CD4-positive, CD25-positive, alpha-beta regulatory T cell (primary cell): ENCODE measurements around the gene TRMT6. TPM values are rescaled to one million over a fixed set of nuclear protein-coding genes. Genes with fewer than 3 reads are reported as not detected.
A peak's percentile ranks its signal among the peaks of the same experiment; 100 is the strongest.

Experiments
- ATAC-seq, 2 donors: fragments of 150-1000 bp; cut with Tn5 transposase; one replicate each; pipeline ENCODE4 v1.10.0; 2021; ENCODE audit warnings: low read depth in 2 of 2, moderate number of reproducible peaks in 2 of 2, moderate library complexity in 1 of 2
- DNase-seq, 3 donors: peaks; one replicate each; pipeline versions ENCODE4 v3.0.0 to v3.0.0-alpha.2; 2012 to 2022; ENCODE audit warnings: mixed read lengths in 1 of 3
- H3K27ac ChIP-seq: one replicate; pipeline ENCODE4 v1.7.0; 2013; ENCODE audit warnings: mild to moderate bottlenecking, low read length; ENCODE audit not compliant: insufficient read depth, poor library complexity, severe bottlenecking
- H3K27me3 ChIP-seq: one replicate; pipeline ENCODE4 v1.7.0; 2013; ENCODE audit warnings: low read length; ENCODE audit not compliant: control insufficient read depth, insufficient read depth
- H3K36me3 ChIP-seq: one replicate; pipeline ENCODE4 v1.7.0; 2013; ENCODE audit warnings: mild to moderate bottlenecking, low read length, moderate library complexity; ENCODE audit not compliant: control insufficient read depth, insufficient read depth
- H3K4me1 ChIP-seq: 2 replicates; pipeline ENCODE4 v1.7.0; 2013; ENCODE audit warnings: mild to moderate bottlenecking, low read length; ENCODE audit not compliant: insufficient read depth, control insufficient read depth, poor library complexity, severe bottlenecking
- H3K4me3 ChIP-seq: one replicate; pipeline ENCODE4 v1.7.0; 2013; ENCODE audit warnings: low read depth, mild to moderate bottlenecking, low read length, moderate library complexity
- H3K9me3 ChIP-seq, 2 experiments: 1 replicate in 1 of 2; 2 replicates in 1 of 2; pipeline ENCODE4 v1.7.0; 2013; ENCODE audit warnings: low read length in 2 of 2, mild to moderate bottlenecking in 1 of 2, moderate library complexity in 1 of 2; ENCODE audit not compliant: control insufficient read depth in 2 of 2
- H3K27ac Mint-ChIP-seq, 3 donors: one replicate each; pipeline ENCODE4 v1.8.0; 2020 to 2022; ENCODE audit warnings: mild to moderate bottlenecking in 3 of 3, mixed read lengths in 3 of 3, moderate library complexity in 2 of 3
- H3K27me3 Mint-ChIP-seq: one replicate; pipeline ENCODE4 v1.8.0; 2022; ENCODE audit warnings: mild to moderate bottlenecking, mixed read lengths
- H3K36me3 Mint-ChIP-seq: one replicate; pipeline ENCODE4 v1.8.0; 2020; ENCODE audit warnings: mixed read lengths
- H3K4me1 Mint-ChIP-seq, 4 donors: one replicate each; pipeline ENCODE4 v1.8.0; 2020 to 2022; ENCODE audit warnings: mixed read lengths in 4 of 4, mild to moderate bottlenecking in 1 of 4
- H3K4me3 Mint-ChIP-seq, 4 donors: one replicate each; pipeline ENCODE4 v1.8.0; 2020 to 2022; ENCODE audit warnings: mild to moderate bottlenecking in 4 of 4, mixed read lengths in 4 of 4, moderate library complexity in 3 of 4
- H3K9me3 Mint-ChIP-seq, 7 donors: one replicate each; pipeline ENCODE4 v1.8.0; 2020 to 2022; ENCODE audit warnings: mixed read lengths in 7 of 7, mild to moderate bottlenecking in 3 of 7, moderate library complexity in 2 of 7
- polyA plus RNA-seq, 4 donors: library from polyadenylated mRNA; unstranded; fragments of 300-500 nt; fragmentation: Illumina TruSeq; gene quantifications; one replicate each; pipeline ENCODE4 v1.2.3, GENCODE V29; 2021
- total RNA-seq: library from RNA; stranded (reverse); gene quantifications from one replicate; pipeline ENCODE4 v1.2.3, GENCODE V29; 2022

Gene TRMT6
- total and polyA plus RNA-seq, 5 donors from 2014 or later, result 10.3 to 13.5 (median 11.3) TPM

- H3K4me3 ChIP-seq, result no peak overlapping the region
- no peaks in the 10 kb centered on the region for H3K4me1 ChIP-seq
- DNase-seq (no peak), ATAC-seq (no peak)
- Mint-ChIP-seq H3K4me3 (no peak overlapping the region), H3K9me3 (no peaks in the 10 kb centered on the region), H3K36me3 (peaks cover 31% of the 10 kb centered on the region), H3K4me1 (peaks cover 0 to 4% (median 0%) of the 10 kb centered on the region in 4 donors), H3K27ac (peak overlapping the region in 2 of 3 donors; percentile 7 to 27), H3K27me3 (no peaks in the 10 kb centered on the region)
- no peaks in the 10 kb centered on the region for H3K27me3 ChIP-seq
- peaks cover 44% of the 10 kb centered on the region for H3K36me3 ChIP-seq
- no peak overlapping the region for H3K27ac ChIP-seq
- H3K9me3 ChIP-seq, result no peaks in the 10 kb centered on the region
Observed at GRCh38 chr20:5980720-5981538, 30.6 kb upstream of the TRMT6 start.

GRCh38 chr20:5979801-5980200 is 29.5 kb upstream of the TRMT6 start:
- no peaks in the 10 kb centered on the region for H3K27me3 Mint-ChIP-seq
- DNase-seq, result no peak
- Histone ChIP-seq H3K27ac (no peak overlapping the region), H3K36me3 (peaks cover 45% of the 10 kb centered on the region), H3K4me3 (no peak overlapping the region), H3K4me1 (no peaks in the 10 kb centered on the region), H3K9me3 (no peaks in the 10 kb centered on the region), H3K27me3 (no peaks in the 10 kb centered on the region)
- H3K4me1 Mint-ChIP-seq, result peaks cover 0 to 4% (median 0%) of the 10 kb centered on the region in 4 donors
- no peaks in the 10 kb centered on the region for H3K9me3 Mint-ChIP-seq
- H3K4me3 Mint-ChIP-seq, result no peak overlapping the region
- no peak for ATAC-seq
- no peak overlapping the region for H3K27ac Mint-ChIP-seq
- peaks cover 27% of the 10 kb centered on the region for H3K36me3 Mint-ChIP-seq

GRCh38 chr20:5977975-5978374 is 27.6 kb upstream of the TRMT6 start:
- Mint-ChIP-seq H3K4me3 (no peak overlapping the region), H3K27ac (no peak overlapping the region), H3K9me3 (no peaks in the 10 kb centered on the region), H3K27me3 (no peaks in the 10 kb centered on the region), H3K4me1 (peaks cover 0 to 4% (median 0%) of the 10 kb centered on the region in 4 donors), H3K36me3 (peaks cover 20% of the 10 kb centered on the region)
- Histone ChIP-seq H3K4me3 (no peak overlapping the region), H3K27ac (no peak overlapping the region), H3K9me3 (no peaks in the 10 kb centered on the region), H3K36me3 (peaks cover 39% of the 10 kb centered on the region), H3K27me3 (no peaks in the 10 kb centered on the region), H3K4me1 (no peaks in the 10 kb centered on the region)
- no peak for DNase-seq
- no peak for ATAC-seq

- no peaks in the 10 kb centered on the region for H3K9me3 Mint-ChIP-seq
- H3K4me1 ChIP-seq, result no peaks in the 10 kb centered on the region
- H3K27ac Mint-ChIP-seq, result no peak overlapping the region
- H3K4me1 Mint-ChIP-seq, result peaks cover 0 to 4% (median 0%) of the 10 kb centered on the region in 4 donors
- no peak overlapping the region for H3K4me3 Mint-ChIP-seq
- H3K9me3 ChIP-seq, result no peaks in the 10 kb centered on the region
- peaks cover 22% of the 10 kb centered on the region for H3K36me3 Mint-ChIP-seq
- H3K27me3 Mint-ChIP-seq, result no peaks in the 10 kb centered on the region
- no peak for DNase-seq
- ATAC-seq, result no peak
- H3K36me3 ChIP-seq, result peaks cover 39% of the 10 kb centered on the region
- H3K27me3 ChIP-seq, result no peaks in the 10 kb centered on the region
- no peak overlapping the region for H3K27ac ChIP-seq
- H3K4me3 ChIP-seq, result no peak overlapping the region
Observed at GRCh38 chr20:5977223-5977622, 26.9 kb upstream of the TRMT6 start.

GRCh38 chr20:5975778-5976177 is 25.4 kb upstream of the TRMT6 start:
- H3K9me3 ChIP-seq, result no peaks in the 10 kb centered on the region
- H3K36me3 Mint-ChIP-seq, result peaks cover 22% of the 10 kb centered on the region
- H3K4me3 Mint-ChIP-seq, result peak overlapping the region in 1 of 4 donors; percentile 7
- no peaks in the 10 kb centered on the region for H3K27me3 ChIP-seq
- H3K9me3 Mint-ChIP-seq, result no peaks in the 10 kb centered on the region
- no peak overlapping the region for H3K27ac ChIP-seq
- no peak overlapping the region for H3K27ac Mint-ChIP-seq
- H3K27me3 Mint-ChIP-seq, result no peaks in the 10 kb centered on the region
- DNase-seq (no peak), ATAC-seq (no peak)
- no peak overlapping the region for H3K4me3 ChIP-seq
- peaks cover 0 to 4% (median 0%) of the 10 kb centered on the region in 4 donors for H3K4me1 Mint-ChIP-seq
- peaks cover 39% of the 10 kb centered on the region for H3K36me3 ChIP-seq
- no peaks in the 10 kb centered on the region for H3K4me1 ChIP-seq

- peaks cover 0 to 4% (median 0%) of the 10 kb centered on the region in 4 donors for H3K4me1 Mint-ChIP-seq
- no peak overlapping the region for H3K27ac ChIP-seq
- peaks cover 15% of the 10 kb centered on the region for H3K36me3 Mint-ChIP-seq
Observed at GRCh38 chr20:5974531-5974930, 24.2 kb upstream of the TRMT6 start.

GRCh38 chr20:5973971-5974370 is 23.6 kb upstream of the TRMT6 start:
- no peak overlapping the region for H3K4me3 ChIP-seq
- Mint-ChIP-seq H3K36me3 (peaks cover 9% of the 10 kb centered on the region), H3K4me3 (no peak overlapping the region), H3K27ac (no peak overlapping the region), H3K27me3 (no peaks in the 10 kb centered on the region), H3K4me1 (peaks cover 0 to 4% (median 0%) of the 10 kb centered on the region in 4 donors), H3K9me3 (no peaks in the 10 kb centered on the region)
- H3K27ac ChIP-seq, result no peak overlapping the region
- peaks cover 26% of the 10 kb centered on the region for H3K36me3 ChIP-seq
- no peaks in the 10 kb centered on the region for H3K27me3 ChIP-seq
- no peak for ATAC-seq
- DNase-seq, result no peak
- no peaks in the 10 kb centered on the region for H3K4me1 ChIP-seq
- no peaks in the 10 kb centered on the region for H3K9me3 ChIP-seq

More at GRCh38 chr20:5974531-5974930, 24.2 kb upstream of the TRMT6 start:
- H3K9me3 Mint-ChIP-seq, result no peaks in the 10 kb centered on the region
- H3K27ac Mint-ChIP-seq, result no peak overlapping the region
- Histone ChIP-seq H3K4me1 (no peaks in the 10 kb centered on the region), H3K4me3 (no peak overlapping the region), H3K36me3 (peaks cover 30% of the 10 kb centered on the region), H3K27me3 (no peaks in the 10 kb centered on the region), H3K9me3 (no peaks in the 10 kb centered on the region)
- H3K4me3 Mint-ChIP-seq, result no peak overlapping the region
- ATAC-seq (no peak), DNase-seq (no peak)
- H3K27me3 Mint-ChIP-seq, result no peaks in the 10 kb centered on the region

- H3K4me3 Mint-ChIP-seq, result no peak overlapping the region
- Histone ChIP-seq H3K36me3 (peaks cover 25% of the 10 kb centered on the region), H3K27ac (no peak overlapping the region), H3K27me3 (no peaks in the 10 kb centered on the region), H3K9me3 (no peaks in the 10 kb centered on the region), H3K4me1 (no peaks in the 10 kb centered on the region), H3K4me3 (no peak overlapping the region)
- DNase-seq (no peak), ATAC-seq (no peak)
- peaks cover 6% of the 10 kb centered on the region for H3K36me3 Mint-ChIP-seq
- H3K4me1 Mint-ChIP-seq, result peaks cover 0 to 4% (median 0%) of the 10 kb centered on the region in 4 donors
- H3K27ac Mint-ChIP-seq, result no peak overlapping the region
- H3K9me3 Mint-ChIP-seq, result no peaks in the 10 kb centered on the region
- no peaks in the 10 kb centered on the region for H3K27me3 Mint-ChIP-seq
Observed at GRCh38 chr20:5973172-5973571, 22.8 kb upstream of the TRMT6 start.
